SK-N-SH treated with all-trans-retinoic acid at 6 μM for 48 hours (cell line): ENCODE results near the gene GSX1.

Experiments used
- ARNTL ChIP-seq: fragments of 450-650 bp; formaldehyde crosslinking; IDR thresholded peaks from 2 replicates; pipeline ENCODE4 v1.5.0; 2020; ENCODE audit warnings: low read depth, mild to moderate bottlenecking, moderate library complexity, borderline replicate concordance
- CSRNP3 ChIP-seq: fragments of 250-450 bp; sonication (Bioruptor Pico); IDR thresholded peaks from 2 replicates; pipeline ENCODE4 v1.5.1; 2021; ENCODE audit warnings: mild to moderate bottlenecking, moderate library complexity
- ISL1 ChIP-seq: fragments of 250-450 bp; sonication (Bioruptor Pico); IDR thresholded peaks from 2 replicates; pipeline ENCODE4 v2.1.2; 2022; ENCODE audit warnings: mild to moderate bottlenecking, moderate library complexity
- PATZ1 ChIP-seq: fragments of 250-450 bp; sonication (Bioruptor Pico); IDR thresholded peaks from 2 replicates; pipeline ENCODE4 v1.8.0; 2020; ENCODE audit warnings: mild to moderate bottlenecking, moderate library complexity, borderline replicate concordance
- RARB ChIP-seq: fragments of 250-450 bp; sonication (Bioruptor Pico); IDR thresholded peaks from 2 replicates; pipeline ENCODE4 v1.8.0; 2021; ENCODE audit warnings: mild to moderate bottlenecking, moderate library complexity
- TOX ChIP-seq: fragments of 250-450 bp; sonication (Bioruptor Pico); IDR thresholded peaks from 2 replicates; pipeline ENCODE4 v1.8.0; 2021; ENCODE audit warnings: mild to moderate bottlenecking, moderate library complexity, borderline replicate concordance
- ZC3H10 ChIP-seq: fragments of 250-450 bp; sonication (Bioruptor Pico); IDR thresholded peaks from 2 replicates; pipeline ENCODE4 v1.5.1; 2021; ENCODE audit warnings: mild to moderate bottlenecking, moderate library complexity
- ZNF565 ChIP-seq: fragments of 450-650 bp; formaldehyde crosslinking; conservative IDR thresholded peaks from 2 replicates; pipeline ENCODE4 v1.5.0; 2020; ENCODE audit warnings: low read depth, mild to moderate bottlenecking, moderate library complexity
- ZNF70 ChIP-seq: fragments of 450-650 bp; formaldehyde crosslinking; IDR thresholded peaks from 2 replicates; pipeline ENCODE4 v1.5.0; 2020; ENCODE audit warnings: mild to moderate bottlenecking, moderate library complexity

- TF ChIP-seq ISL1 (no peak), CSRNP3 (no peak), PATZ1 (no peak), TOX (no peak), ZC3H10 (no peak), ARNTL (CRISPR knock-in tag) (no peak), ZNF70 (no peak), RARB (CRISPR knock-in tag) (no peak), ZNF565 (CRISPR knock-in tag) (no peak)
These were observed 960 bp upstream of the GSX1 start for GRCh38 chr13:27791146-27791900.
